Colonic mucosa (tissue), 4 donors: ENCODE results near the gene KIF5B. TPM values are rescaled to one million over a fixed set of nuclear protein-coding genes. Genes with fewer than 3 reads are reported as not detected.

ENCODE experiments used
- DNase-seq: peaks from one replicate; pipeline ENCODE4 v3.0.0-alpha.2; 2020
- H3K27ac ChIP-seq: fragments of 200-600 bp; one replicate; pipeline ENCODE4 v1.8.0; 2021
- H3K27me3 ChIP-seq: fragments of 200-600 bp; one replicate; pipeline ENCODE4 v1.8.0; 2021
- H3K36me3 ChIP-seq: fragments of 200-600 bp; one replicate; pipeline ENCODE4 v1.8.0; 2021
- H3K4me1 ChIP-seq: fragments of 200-600 bp; one replicate; pipeline ENCODE4 v1.8.0; 2021; ENCODE audit warnings: mild to moderate bottlenecking
- H3K4me3 ChIP-seq: fragments of 200-600 bp; one replicate; pipeline ENCODE4 v1.8.0; 2021
- H3K9ac ChIP-seq, 2 donors: one replicate each; pipeline ENCODE4 v1.7.0; 2013; ENCODE audit warnings: control low read depth in 2 of 2, low read depth in 2 of 2, low read length in 2 of 2
- H3K9me3 ChIP-seq: fragments of 200-600 bp; one replicate; pipeline ENCODE4 v1.8.0; 2021
- CTCF ChIP-seq: fragments of 200-600 bp; IDR thresholded peaks from one replicate; pipeline ENCODE4 v1.8.0; 2022; ENCODE audit warnings: antibody characterized with exemption, mild to moderate bottlenecking
- intact Hi-C: fragments of 100-400 bp; cut with DNase I; formaldehyde crosslinking; loops from one replicate; pipeline ENCODE4 v1.14.1; 2022
- total RNA-seq, 2 donors: library from RNA; stranded (reverse); fragmentation: NEBNext Ultra II Directional in 1 of 2; extraction: Animal tissue kit (Norgen Biotek cat#: 25700) in 1 of 2; gene quantifications; one replicate each; pipeline ENCODE4 v1.2.1, GENCODE V29; 2021
- donor health status: healthy.
- donor health status: DM: no; HTN: no; CAD: no.
- donor health status: DM: no; HTN: no; CAD: no.

KIF5B gene
- total RNA-seq, 2 donors from 2014 or later = 119 to 153 TPM

DNA sequence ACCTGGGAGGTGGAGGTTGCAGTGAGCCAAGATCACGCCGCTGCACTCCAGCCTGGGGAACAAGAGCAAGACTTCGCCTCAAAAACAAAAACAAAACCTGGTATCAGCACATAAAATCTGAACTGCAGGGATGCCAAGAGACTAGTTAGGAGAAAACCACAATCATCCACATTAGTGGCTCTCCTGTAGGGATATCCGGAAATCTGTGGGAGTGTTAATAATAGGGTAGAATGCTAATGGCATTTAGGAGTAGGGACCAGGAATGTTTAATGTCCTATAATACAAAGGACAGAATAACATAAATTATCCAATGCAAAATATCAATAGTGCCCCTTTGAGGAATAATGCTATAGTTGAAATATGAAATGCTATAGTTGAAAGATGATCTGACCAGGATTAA, 24.3 kb downstream of the KIF5B start:
- no peak for DNase-seq
- Histone ChIP-seq H3K27me3 (no peaks in the 10 kb centered on the region), H3K9ac (no peak overlapping the region), H3K27ac (no peak overlapping the region), H3K9me3 (no peaks in the 10 kb centered on the region), H3K4me3 (no peak overlapping the region), H3K36me3 (peaks cover 33% of the 10 kb centered on the region), H3K4me1 (no peaks in the 10 kb centered on the region)
- intact Hi-C loops = loop anchor here (10.0 kb wide), 1 partner anchor 187 kb away; no protein-coding TSS in a partner anchor
- TF ChIP-seq CTCF = no peak

GRCh38 chr10:32031424-32031823, 24.8 kb downstream of the KIF5B start:
- Histone ChIP-seq H3K9me3 (no peaks in the 10 kb centered on the region), H3K9ac (no peak overlapping the region), H3K36me3 (peaks cover 33% of the 10 kb centered on the region), H3K27ac (no peak overlapping the region), H3K4me1 (no peaks in the 10 kb centered on the region), H3K27me3 (no peaks in the 10 kb centered on the region), H3K4me3 (no peak overlapping the region)
- TF ChIP-seq CTCF = no peak
- intact Hi-C loops = loop anchor here (10.0 kb wide), 1 partner anchor 187 kb away; no protein-coding TSS in a partner anchor
- DNase-seq = no peak

- H3K4me1 ChIP-seq = no peaks in the 10 kb centered on the region
- no peak for TF ChIP-seq CTCF
- no peak for DNase-seq
- no peak overlapping the region for H3K9ac ChIP-seq
- no peak overlapping the region for H3K4me3 ChIP-seq
- intact Hi-C loops = no loop called here
- H3K9me3 ChIP-seq = no peaks in the 10 kb centered on the region
- no peak overlapping the region for H3K27ac ChIP-seq
- H3K36me3 ChIP-seq = peaks cover 21% of the 10 kb centered on the region
- no peaks in the 10 kb centered on the region for H3K27me3 ChIP-seq
Observed at GRCh38 chr10:32028710-32029109, 27.5 kb downstream of the KIF5B start.

DNA sequence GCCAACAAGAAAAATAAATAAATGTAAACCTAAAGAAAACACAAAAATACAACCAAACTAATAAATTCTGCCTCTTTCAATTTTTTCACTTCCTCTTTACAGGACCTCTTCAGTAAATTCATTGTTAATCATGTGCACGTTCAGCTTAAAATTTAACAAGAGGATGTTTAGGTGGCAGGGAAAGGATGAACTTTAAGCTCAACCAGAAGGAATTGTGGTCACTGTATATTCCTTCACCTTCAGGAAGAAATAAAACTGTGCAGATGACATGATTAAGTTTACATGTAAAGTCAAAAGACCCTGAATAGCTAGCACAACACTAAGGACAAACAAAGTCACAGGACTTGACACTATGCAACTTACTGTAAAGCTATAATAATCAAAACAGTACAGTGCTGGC, 33.0 kb downstream of the KIF5B start:
- peaks cover 24% of the 10 kb centered on the region for H3K36me3 ChIP-seq
- H3K4me1 ChIP-seq = no peaks in the 10 kb centered on the region
- H3K9me3 ChIP-seq = no peaks in the 10 kb centered on the region
- H3K4me3 ChIP-seq = no peak overlapping the region
- H3K9ac ChIP-seq = no peak overlapping the region
- intact Hi-C loops = no loop called here
- no peak for TF ChIP-seq CTCF
- DNase-seq = no peak
- H3K27ac ChIP-seq = no peak overlapping the region
- no peaks in the 10 kb centered on the region for H3K27me3 ChIP-seq

GRCh38 chr10:32017044-32017443, 39.2 kb downstream of the KIF5B start:
- no peak overlapping the region for H3K27ac ChIP-seq
- DNase-seq = no peak
- no peak overlapping the region for H3K9ac ChIP-seq
- H3K27me3 ChIP-seq = no peaks in the 10 kb centered on the region
- intact Hi-C loops = no loop called here
- no peak for TF ChIP-seq CTCF
- no peaks in the 10 kb centered on the region for H3K4me1 ChIP-seq
- H3K4me3 ChIP-seq = no peak overlapping the region
- H3K9me3 ChIP-seq = no peaks in the 10 kb centered on the region
- H3K36me3 ChIP-seq = peaks cover 43% of the 10 kb centered on the region

DNA sequence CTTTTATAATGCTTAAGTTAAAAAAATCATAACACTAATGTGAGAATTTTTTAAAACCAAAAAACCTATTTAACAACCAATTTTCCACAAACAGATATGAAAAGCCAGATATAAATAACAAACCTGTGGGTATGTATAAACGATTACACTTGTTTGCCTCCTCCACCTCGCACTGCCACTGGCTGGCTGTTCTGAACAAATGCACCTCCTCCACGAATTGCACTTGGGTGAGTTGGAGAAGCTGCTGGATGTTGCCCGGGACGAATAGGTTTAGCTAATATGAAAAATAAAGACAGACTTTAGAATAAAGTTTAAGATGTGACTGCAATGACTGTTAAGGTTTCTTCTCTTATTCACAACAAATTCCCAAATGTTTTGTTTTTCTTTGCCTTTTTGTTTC, 40.8 kb downstream of the KIF5B start:
- Histone ChIP-seq H3K36me3 (peaks cover 43% of the 10 kb centered on the region), H3K27me3 (no peaks in the 10 kb centered on the region), H3K27ac (no peak overlapping the region), H3K4me1 (no peaks in the 10 kb centered on the region), H3K9me3 (no peaks in the 10 kb centered on the region), H3K9ac (no peak overlapping the region), H3K4me3 (no peak overlapping the region)
- DNase-seq = no peak
- intact Hi-C loops = no loop called here
- TF ChIP-seq CTCF = no peak
